Activated CD8-positive, alpha-beta memory T cell treated with anti-CD3 and anti-CD28 coated beads, Interleukin-2, amount 10 ng/mL, durations not matched to agents 7 days and 5 days (primary cell): ENCODE data around the gene MEIOB. TPM values are rescaled to one million over a fixed set of nuclear protein-coding genes. Genes with fewer than 3 reads are reported as not detected.

Experiments used
- ATAC-seq: fragments of 150-1000 bp; cut with Tn5 transposase; one replicate; pipeline ENCODE4 v1.10.0; 2021; ENCODE audit warnings: moderate library complexity
- CTCF ChIA-PET: fragments of 350-600 bp; sonication (Branson Sonifier 250); formaldehyde crosslinking; loops from one replicate; lab custom pipeline; 2021; ENCODE audit warnings: antibody characterized with exemption; lab: Charles Lee
- DNase-seq: peaks from one replicate; pipeline ENCODE4 v3.0.0-alpha.2; 2020
- H3K27ac Mint-ChIP-seq: one replicate; pipeline ENCODE4 v1.8.0; 2021; ENCODE audit warnings: mild to moderate bottlenecking, mixed read lengths
- H3K27me3 Mint-ChIP-seq: one replicate; pipeline ENCODE4 v1.8.0; 2021; ENCODE audit warnings: mixed read lengths
- H3K36me3 Mint-ChIP-seq: one replicate; pipeline ENCODE4 v1.8.0; 2021; ENCODE audit warnings: mild to moderate bottlenecking, mixed read lengths
- H3K4me1 Mint-ChIP-seq: one replicate; pipeline ENCODE4 v1.8.0; 2021; ENCODE audit warnings: mixed read lengths
- H3K4me3 Mint-ChIP-seq: one replicate; pipeline ENCODE4 v1.8.0; 2021; ENCODE audit warnings: mild to moderate bottlenecking, moderate library complexity, mixed read lengths
- H3K9me3 Mint-ChIP-seq: one replicate; pipeline ENCODE4 v1.8.0; 2022; ENCODE audit warnings: low read depth, mixed read lengths
- total RNA-seq, 2 experiments: library from RNA; stranded (reverse); gene quantifications; one replicate each; pipeline ENCODE4 v1.2.3, GENCODE V29; 2021

Gene MEIOB
- total RNA-seq, 2 experiments from 2014 or later = not detected

DNA sequence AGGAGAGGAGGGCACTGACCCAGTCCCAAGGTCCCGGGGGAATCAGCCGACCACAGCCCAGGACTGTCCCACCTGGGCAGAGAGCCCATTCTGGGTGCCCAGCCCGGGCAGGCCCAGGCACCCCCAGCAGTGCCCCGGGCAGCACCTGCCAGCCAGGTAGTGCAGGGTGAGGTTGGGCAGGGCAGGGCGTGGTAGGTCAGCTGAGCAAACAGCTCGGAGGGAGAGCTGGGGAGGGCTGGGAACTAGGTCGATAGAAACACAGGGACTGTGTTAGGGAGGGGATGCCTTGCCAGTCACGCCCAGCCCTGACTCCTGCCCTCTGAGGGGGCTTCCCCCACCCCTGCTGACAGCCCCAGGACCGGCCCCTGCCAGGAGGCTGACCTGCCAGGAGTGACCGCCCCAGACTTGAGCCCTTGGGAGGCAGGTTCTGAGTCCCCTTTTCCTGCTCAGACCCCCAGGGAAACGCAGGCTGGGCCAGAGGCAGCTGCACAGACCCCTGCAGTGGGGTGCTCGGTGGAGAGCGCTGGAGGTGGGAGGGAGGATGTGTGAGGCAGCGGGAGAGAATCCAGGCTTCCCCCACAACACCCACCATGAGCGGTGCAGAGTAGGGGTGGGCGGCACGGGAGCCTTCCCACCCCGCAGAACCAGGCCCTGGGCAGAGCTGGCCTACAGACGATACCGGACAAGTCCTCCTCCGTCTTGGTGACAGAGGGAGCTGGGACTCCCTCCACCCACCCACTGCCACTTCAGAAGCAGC lies 41.5 kb upstream of the MEIOB start:
- no peak overlapping the region for H3K27ac Mint-ChIP-seq
- H3K9me3 Mint-ChIP-seq = no peaks in the 10 kb centered on the region
- CTCF ChIA-PET = no interaction called here
- no peaks in the 10 kb centered on the region for H3K36me3 Mint-ChIP-seq
- no peaks in the 10 kb centered on the region for H3K4me1 Mint-ChIP-seq
- ATAC-seq = no peak
- H3K4me3 Mint-ChIP-seq = no peak overlapping the region
- no peak for DNase-seq
- peaks cover 37% of the 10 kb centered on the region for H3K27me3 Mint-ChIP-seq

DNA sequence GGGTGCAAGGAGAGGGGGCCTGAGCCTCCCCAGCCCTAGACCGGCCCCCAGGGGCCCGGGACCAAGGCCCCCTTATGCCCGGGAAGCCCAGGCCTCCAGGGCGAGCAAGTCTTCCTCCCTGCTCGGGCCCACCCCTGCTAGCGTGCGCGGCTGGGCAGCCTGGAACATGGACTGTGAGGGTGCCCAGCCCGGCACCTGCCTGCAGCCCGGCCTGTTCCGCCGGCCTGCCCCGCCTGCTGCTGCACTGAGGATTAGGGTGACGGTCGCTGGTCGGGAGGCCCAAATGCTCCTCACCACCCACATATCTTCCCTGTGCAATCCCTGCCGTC lies 40.2 kb upstream of the MEIOB start:
- no peak for ATAC-seq

GRCh38 chr16:1911467-1912214 lies 39.7 kb upstream of the MEIOB start:
- Mint-ChIP-seq H3K9me3 (no peaks in the 10 kb centered on the region), H3K27ac (no peak overlapping the region), H3K27me3 (peaks cover 30% of the 10 kb centered on the region), H3K36me3 (no peaks in the 10 kb centered on the region), H3K4me1 (no peaks in the 10 kb centered on the region), H3K4me3 (no peak overlapping the region)
- CTCF ChIA-PET = interaction anchor here (0.7 kb wide), 1 partner anchor 18 kb away, joined by 4 read pairs; no protein-coding TSS in a partner anchor
- no peak for DNase-seq
- ATAC-seq = no peak

More for the DNA sequence above, 40.2 kb upstream of the MEIOB start:
- Mint-ChIP-seq H3K36me3 (no peaks in the 10 kb centered on the region), H3K4me1 (no peaks in the 10 kb centered on the region), H3K9me3 (no peaks in the 10 kb centered on the region), H3K4me3 (no peak overlapping the region), H3K27me3 (peaks cover 35% of the 10 kb centered on the region), H3K27ac (no peak overlapping the region)
- CTCF ChIA-PET = no interaction called here
- no peak for DNase-seq

- CTCF ChIA-PET = no interaction called here
- Mint-ChIP-seq H3K4me1 (no peaks in the 10 kb centered on the region), H3K27ac (no peak overlapping the region), H3K36me3 (no peaks in the 10 kb centered on the region), H3K4me3 (no peak overlapping the region), H3K9me3 (no peaks in the 10 kb centered on the region), H3K27me3 (peaks cover 13% of the 10 kb centered on the region)
- DNase-seq (no peak), ATAC-seq (no peak)
Observed at GRCh38 chr16:1909561-1910231, 37.7 kb upstream of the MEIOB start.

- Mint-ChIP-seq H3K27ac (no peak overlapping the region), H3K9me3 (no peaks in the 10 kb centered on the region), H3K4me1 (no peaks in the 10 kb centered on the region), H3K4me3 (no peak overlapping the region), H3K27me3 (peaks cover 12% of the 10 kb centered on the region), H3K36me3 (no peaks in the 10 kb centered on the region)
- DNase-seq (no peak), ATAC-seq (no peak)
- CTCF ChIA-PET = no interaction called here
Observed at GRCh38 chr16:1908983-1909382, 37.0 kb upstream of the MEIOB start.

GRCh38 chr16:1908184-1908583 lies 36.2 kb upstream of the MEIOB start:
- CTCF ChIA-PET = no interaction called here
- H3K27ac Mint-ChIP-seq = no peak overlapping the region
- no peaks in the 10 kb centered on the region for H3K36me3 Mint-ChIP-seq
- no peak for DNase-seq
- no peaks in the 10 kb centered on the region for H3K4me1 Mint-ChIP-seq
- no peak for ATAC-seq
- no peaks in the 10 kb centered on the region for H3K9me3 Mint-ChIP-seq
- H3K27me3 Mint-ChIP-seq = peaks cover 12% of the 10 kb centered on the region
- H3K4me3 Mint-ChIP-seq = no peak overlapping the region

DNA sequence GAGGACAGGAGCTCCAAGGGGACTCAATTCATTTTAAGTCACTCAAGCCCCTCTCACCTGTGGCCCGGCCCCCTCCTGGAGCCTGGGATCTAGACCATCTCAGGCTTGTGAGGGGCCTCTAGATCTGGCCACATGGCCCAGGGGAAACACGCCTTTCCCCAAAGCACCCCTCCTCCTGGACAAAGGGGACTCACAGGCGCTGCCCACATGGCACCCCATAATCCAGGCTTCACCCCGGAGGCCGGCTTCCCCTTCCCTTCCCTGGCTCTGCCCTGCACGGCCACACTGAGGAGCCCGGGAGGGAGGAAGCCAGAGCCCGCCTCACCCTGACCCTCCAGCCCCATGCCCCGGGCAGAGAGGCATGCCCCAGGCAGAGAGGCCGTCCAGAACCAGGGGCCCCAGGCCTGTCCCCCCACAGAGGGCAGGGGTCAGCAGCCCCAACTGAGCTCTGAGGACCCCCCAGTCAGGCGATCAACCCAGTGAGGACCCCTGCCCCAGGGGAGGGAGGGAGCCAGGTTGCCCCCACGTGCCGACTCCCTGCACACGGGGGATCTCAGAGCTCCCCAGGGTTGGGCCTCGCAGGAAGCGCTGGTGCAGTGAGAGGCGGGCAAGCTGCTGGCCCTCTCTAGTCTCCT lies 35.4 kb upstream of the MEIOB start:
- CTCF ChIA-PET = no interaction called here
- Mint-ChIP-seq H3K27ac (no peak overlapping the region), H3K4me3 (no peak overlapping the region), H3K27me3 (peaks cover 12% of the 10 kb centered on the region), H3K9me3 (no peaks in the 10 kb centered on the region), H3K36me3 (no peaks in the 10 kb centered on the region), H3K4me1 (no peaks in the 10 kb centered on the region)
- DNase-seq (no peak), ATAC-seq (no peak)

DNA sequence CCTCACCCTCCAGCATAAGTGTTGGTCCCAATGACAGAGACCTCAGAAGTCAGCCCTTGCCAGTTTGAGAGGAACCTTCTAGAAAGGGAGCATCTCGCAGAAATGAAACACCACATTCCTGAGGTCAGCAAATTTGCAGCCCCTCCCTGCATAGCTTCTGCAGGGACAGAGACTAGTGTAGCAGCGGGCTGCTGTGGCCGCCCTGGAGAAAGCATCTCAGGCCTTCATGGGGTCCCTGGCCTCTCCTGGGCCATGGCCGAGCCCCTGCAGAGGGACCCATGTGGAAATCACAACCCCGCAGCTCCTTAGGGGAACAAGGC lies 34.8 kb upstream of the MEIOB start:
- Mint-ChIP-seq H3K9me3 (no peaks in the 10 kb centered on the region), H3K27me3 (peaks cover 12% of the 10 kb centered on the region), H3K4me1 (no peaks in the 10 kb centered on the region), H3K4me3 (no peak overlapping the region), H3K27ac (no peak overlapping the region), H3K36me3 (no peaks in the 10 kb centered on the region)
- no peak for DNase-seq
- ATAC-seq = no peak
- CTCF ChIA-PET = no interaction called here

- Mint-ChIP-seq H3K36me3 (no peaks in the 10 kb centered on the region), H3K27me3 (peaks cover 12% of the 10 kb centered on the region), H3K4me1 (no peaks in the 10 kb centered on the region), H3K4me3 (no peak overlapping the region), H3K9me3 (no peaks in the 10 kb centered on the region), H3K27ac (no peak overlapping the region)
- ATAC-seq (no peak), DNase-seq (no peak)
- CTCF ChIA-PET = interaction anchor here (0.7 kb wide), 1 partner anchor 23 kb away, joined by 3 read pairs; no protein-coding TSS in a partner anchor
Observed at GRCh38 chr16:1906055-1906845, 34.3 kb upstream of the MEIOB start.

GRCh38 chr16:1903845-1904840 lies 32.2 kb upstream of the MEIOB start:
- H3K27ac Mint-ChIP-seq = no peak overlapping the region
- no peaks in the 10 kb centered on the region for H3K36me3 Mint-ChIP-seq
- no peak for DNase-seq
- H3K4me3 Mint-ChIP-seq = no peak overlapping the region
- no peak for ATAC-seq
- no peaks in the 10 kb centered on the region for H3K4me1 Mint-ChIP-seq
- H3K9me3 Mint-ChIP-seq = no peaks in the 10 kb centered on the region
- H3K27me3 Mint-ChIP-seq = peaks cover 12% of the 10 kb centered on the region
- CTCF ChIA-PET = no interaction called here

DNA sequence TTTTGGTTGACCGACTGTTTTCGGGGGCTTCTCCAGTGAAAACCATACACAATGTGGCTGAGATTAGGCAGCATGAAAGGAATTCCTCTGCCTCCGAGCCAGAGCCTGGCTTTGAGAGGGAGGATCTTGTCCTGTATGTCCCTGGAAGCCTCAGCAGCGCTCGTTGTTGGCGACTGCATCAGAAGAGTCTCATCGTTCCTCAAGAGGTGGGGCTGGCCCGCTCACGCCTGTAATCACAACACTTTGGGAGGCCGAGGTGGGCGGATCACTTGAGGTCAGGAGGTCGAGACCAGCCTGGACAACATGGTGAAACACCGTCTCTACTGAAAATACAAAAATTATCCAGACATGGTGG lies 31.2 kb upstream of the MEIOB start:
- no peak overlapping the region for H3K4me3 Mint-ChIP-seq

DNA sequence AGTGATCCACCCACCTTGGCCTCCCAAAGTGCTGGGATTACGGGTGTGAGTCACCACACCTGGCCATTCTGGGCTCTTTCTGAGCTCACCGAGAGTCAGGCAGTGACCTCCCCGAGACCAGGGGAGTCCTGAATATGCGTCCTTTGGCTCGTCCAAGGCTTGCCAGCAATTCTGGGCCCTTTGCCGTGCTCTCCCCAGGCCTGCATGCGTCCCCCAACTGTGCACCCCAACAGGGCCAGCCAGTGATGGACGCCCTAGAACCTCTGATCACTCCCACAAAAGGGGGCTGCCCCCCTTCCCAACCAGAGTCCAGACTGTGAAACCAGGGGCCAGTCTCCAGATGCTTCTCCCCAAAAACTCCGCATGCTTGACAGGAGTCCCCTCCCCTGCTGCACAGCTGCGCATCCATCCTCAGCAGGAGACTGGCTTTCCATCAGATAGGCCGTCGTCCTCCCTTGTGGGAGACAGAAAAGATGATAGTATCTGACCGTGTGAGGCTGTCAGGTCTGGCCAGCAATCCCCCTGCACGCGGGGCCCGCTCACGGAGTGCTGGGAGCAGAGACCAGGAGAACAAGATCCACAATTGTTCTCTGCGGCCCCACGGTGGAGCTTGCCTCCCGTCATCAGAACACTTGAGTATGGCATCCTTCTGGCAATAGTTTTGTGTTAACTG lies 30.7 kb upstream of the MEIOB start:
- ATAC-seq (no peak), DNase-seq (no peak)
- H3K36me3 Mint-ChIP-seq = no peaks in the 10 kb centered on the region
- no peaks in the 10 kb centered on the region for H3K4me1 Mint-ChIP-seq
- no peaks in the 10 kb centered on the region for H3K9me3 Mint-ChIP-seq
- H3K27ac Mint-ChIP-seq = no peak overlapping the region
- CTCF ChIA-PET = interaction anchor here (1.0 kb wide), 1 partner anchor 21 kb away, joined by 3 read pairs; no protein-coding TSS in a partner anchor
- no peak overlapping the region for H3K4me3 Mint-ChIP-seq
- peaks cover 10% of the 10 kb centered on the region for H3K27me3 Mint-ChIP-seq

More for the DNA sequence above, 31.2 kb upstream of the MEIOB start:
- H3K4me1 Mint-ChIP-seq = no peaks in the 10 kb centered on the region
- no peak for ATAC-seq
- no peak for DNase-seq
- no peaks in the 10 kb centered on the region for H3K9me3 Mint-ChIP-seq
- H3K36me3 Mint-ChIP-seq = no peaks in the 10 kb centered on the region
- peaks cover 10% of the 10 kb centered on the region for H3K27me3 Mint-ChIP-seq
- no peak overlapping the region for H3K27ac Mint-ChIP-seq
- CTCF ChIA-PET = no interaction called here
